B cell (primary cell): ENCODE measurements around the gene DHDDS. TPM values are rescaled to one million over a fixed set of nuclear protein-coding genes. Genes with fewer than 3 reads are reported as not detected.
"Not testable (repeated sequence)": the region's sequence is repeated elsewhere in the genome, so short reads cannot be mapped to it uniquely, and the experiment has no call there.

ENCODE experiments used
- ATAC-seq: fragments of 200-7000 bp; cut with Tn5 transposase; one replicate; pipeline ENCODE4 v1.10.0; 2021; ENCODE audit warnings: low read depth, mild to moderate bottlenecking, moderate number of reproducible peaks, moderate library complexity
- CTCF ChIA-PET: fragments of 350-600 bp; sonication (Branson Sonifier 250); formaldehyde crosslinking; loops from one replicate; lab custom pipeline; 2021; ENCODE audit warnings: antibody characterized with exemption, inconsistent platforms; lab: Charles Lee
- POLR2A ChIA-PET: fragments of 350-600 bp; sonication (Branson Sonifier 250); formaldehyde crosslinking; loops from one replicate; lab custom pipeline; 2021; ENCODE audit warnings: antibody characterized with exemption; lab: Charles Lee
- DNase-seq: peaks from one replicate; pipeline ENCODE4 v3.0.0; 2013
- H2AFZ ChIP-seq: 2 replicates; pipeline ENCODE4 v1.6.1; 2012; ENCODE audit warnings: mild to moderate bottlenecking, low read depth, low read length; ENCODE audit not compliant: insufficient read depth, poor library complexity, severe bottlenecking
- H3K27ac ChIP-seq, 2 donors: 1 replicate in 1 of 2; 2 replicates in 1 of 2; pipeline ENCODE4 v1.5.1; 2012 to 2013; ENCODE audit warnings: low read length in 2 of 2, mild to moderate bottlenecking in 2 of 2, moderate library complexity in 1 of 2
- H3K27me3 ChIP-seq, 4 experiments: fragments of 200-600 bp in 1 of 4; sonication (generic) in 1 of 4; replicated peaks in 1 of 4; 1 replicate in 2 of 4; 2 replicates in 2 of 4; pipeline versions ENCODE4 v1.6.1 to v1.7.0; 2013 to 2016; ENCODE audit warnings: low read length in 3 of 4, mild to moderate bottlenecking in 2 of 4, mixed read lengths in 1 of 4, moderate library complexity in 1 of 4; ENCODE audit not compliant: insufficient read depth in 4 of 4, control insufficient read depth in 3 of 4; ENCODE audit errors: control extremely low read depth in 1 of 4
- H3K36me3 ChIP-seq, 2 experiments: replicated peaks in 1 of 2; 1 replicate in 1 of 2; 2 replicates in 1 of 2; pipeline versions ENCODE4 v1.6.1 to v1.7.1; 2013; ENCODE audit warnings: low read length in 1 of 2; ENCODE audit not compliant: insufficient read depth in 2 of 2, control insufficient read depth in 1 of 2; ENCODE audit errors: control extremely low read depth in 1 of 2, extremely low read depth in 1 of 2
- H3K4me1 ChIP-seq, 2 donors: fragments of 200-600 bp in 1 of 2; sonication (generic) in 1 of 2; 1 replicate in 1 of 2; 2 replicates in 1 of 2; pipeline versions ENCODE4 v1.5.1 to v1.6.1; 2013 to 2017; ENCODE audit warnings: low read length in 2 of 2; ENCODE audit not compliant: control insufficient read depth in 2 of 2, insufficient read depth in 2 of 2
- H3K4me2 ChIP-seq: replicated peaks from 2 replicates; pipeline ENCODE3; 2012; ENCODE audit warnings: mild to moderate bottlenecking, low read depth, low read length; ENCODE audit not compliant: poor library complexity, severe bottlenecking
- H3K4me3 ChIP-seq, 5 experiments: fragments of 200-600 bp in 1 of 5; sonication (generic) in 1 of 5; 1 replicate in 3 of 5; 2 replicates in 2 of 5; pipeline versions ENCODE4 v1.5.1 to v1.7.0; 2011 to 2016; ENCODE audit warnings: low read length in 4 of 5, mild to moderate bottlenecking in 4 of 5, low read depth in 2 of 5, control low read depth in 1 of 5, moderate library complexity in 1 of 5; ENCODE audit not compliant: insufficient read depth in 1 of 5; ENCODE audit errors: control extremely low read depth in 1 of 5, extremely low read depth in 1 of 5
- H3K79me2 ChIP-seq: fragments of 200-600 bp; sonication (generic); one replicate; pipeline ENCODE4 v1.6.0; 2016; ENCODE audit warnings: low read length; ENCODE audit not compliant: control insufficient read depth, insufficient read depth
- H3K9ac ChIP-seq: fragments of 200-600 bp; sonication (generic); 2 replicates; pipeline ENCODE4 v1.6.1; 2017; ENCODE audit warnings: mild to moderate bottlenecking, low read length, moderate library complexity
- H3K9me3 ChIP-seq, 3 donors: one replicate each; pipeline versions ENCODE4 v1.6.1 to v1.7.1; 2013; ENCODE audit warnings: low read length in 2 of 3; ENCODE audit not compliant: control insufficient read depth in 2 of 3, insufficient read depth in 1 of 3; ENCODE audit errors: control extremely low read depth in 1 of 3
- H4K20me1 ChIP-seq: 2 replicates; pipeline ENCODE4 v1.6.0; 2012; ENCODE audit warnings: mild to moderate bottlenecking, low read length; ENCODE audit not compliant: insufficient read depth, control insufficient read depth, poor library complexity, severe bottlenecking
- H3K27ac Mint-ChIP-seq: one replicate; pipeline ENCODE4 v1.8.0; 2021; ENCODE audit warnings: mixed read lengths
- H3K27me3 Mint-ChIP-seq: one replicate; pipeline ENCODE4 v1.8.0; 2021; ENCODE audit warnings: mixed read lengths
- H3K4me1 Mint-ChIP-seq: one replicate; pipeline ENCODE4 v1.8.0; 2021; ENCODE audit warnings: mixed read lengths
- H3K4me3 Mint-ChIP-seq: one replicate; pipeline ENCODE4 v1.8.0; 2021; ENCODE audit warnings: mixed read lengths
- H3K9me3 Mint-ChIP-seq: one replicate; pipeline ENCODE4 v1.8.0; 2022; ENCODE audit warnings: mixed read lengths; ENCODE audit not compliant: insufficient read depth
- EZH2 ChIP-seq: IDR thresholded peaks from 2 replicates; pipeline ENCODE4 v1.6.1; 2012; ENCODE audit warnings: borderline replicate concordance, low read depth, mild to moderate bottlenecking, moderate library complexity, low read length; ENCODE audit not compliant: insufficient read depth, poor library complexity, severe bottlenecking
- WGBS: methylation state at CpG from one replicate; pipeline ENCODE4 v1.1.5; 2013; ENCODE audit warnings: missing lambda C conversion rate; ENCODE audit not compliant: insufficient coverage; 5-methylcytosine and 5-hydroxymethylcytosine counted together
- intact Hi-C: fragments of 100-400 bp; cut with micrococcal nuclease; formaldehyde crosslinking; loops from one replicate; pipeline ENCODE4 v1.10.0; 2022
- polyA plus RNA-seq: library from polyadenylated mRNA; depleted of rRNA; stranded (reverse); fragments of >200 nt; gene quantifications from 2 replicates; pipeline ENCODE4 v1.2.3, GENCODE V29; 2012
- total RNA-seq, 2 donors: library from RNA; stranded (reverse); fragments of 120-200 nt in 1 of 2; gene quantifications; 1 replicate in 1 of 2; 2 replicates in 1 of 2; pipeline versions ENCODE4 v1.2.3 to v1.2.4, GENCODE V29; 2013 to 2022
- TF ChIP-seq, protein P1 (sequence below): fragments of 200-600 bp; IDR thresholded peaks from one replicate; pipeline ENCODE4 v1.8.0; 2022; ENCODE audit warnings: antibody characterized with exemption, mild to moderate bottlenecking

Gene DHDDS
- total and polyA plus RNA-seq, 2 donors (not counting 1 experiment from before 2014, with no cell fraction given), result 20.4 to 54.2 TPM

GRCh38 chr1:26498894-26499293 lies 66.8 kb downstream of the DHDDS start:
- no peak overlapping the region for H3K4me3 ChIP-seq
- no peak overlapping the region for H2AFZ ChIP-seq
- H3K27ac ChIP-seq, result no peak overlapping the region
- H3K27ac Mint-ChIP-seq, result peak overlapping the region; percentile 83
- ChIA-PET CTCF (interaction anchor here (0.7 to 4.3 kb wide), 6 partner anchors 34 to 327 kb away, joined by 3 to 37 read pairs (median 5); partner anchors contain the start of gene PIGV), POLR2A (no interaction called here)
- DNase-seq, result no peak
- H3K27me3 Mint-ChIP-seq, result no peaks in the 10 kb centered on the region
- no peak overlapping the region for H3K4me2 ChIP-seq
- no peaks in the 10 kb centered on the region for H3K36me3 ChIP-seq
- H3K79me2 ChIP-seq, result no peaks in the 10 kb centered on the region
- ATAC-seq, result no peak
- peaks cover 7 to 19% of the 10 kb centered on the region in 2 donors for H3K4me1 ChIP-seq
- peaks cover 8% of the 10 kb centered on the region for H3K4me1 Mint-ChIP-seq
- intact Hi-C loops, result no loop called here
- TF ChIP-seq EZH2, result no peak
- TF ChIP-seq, protein P1, sequence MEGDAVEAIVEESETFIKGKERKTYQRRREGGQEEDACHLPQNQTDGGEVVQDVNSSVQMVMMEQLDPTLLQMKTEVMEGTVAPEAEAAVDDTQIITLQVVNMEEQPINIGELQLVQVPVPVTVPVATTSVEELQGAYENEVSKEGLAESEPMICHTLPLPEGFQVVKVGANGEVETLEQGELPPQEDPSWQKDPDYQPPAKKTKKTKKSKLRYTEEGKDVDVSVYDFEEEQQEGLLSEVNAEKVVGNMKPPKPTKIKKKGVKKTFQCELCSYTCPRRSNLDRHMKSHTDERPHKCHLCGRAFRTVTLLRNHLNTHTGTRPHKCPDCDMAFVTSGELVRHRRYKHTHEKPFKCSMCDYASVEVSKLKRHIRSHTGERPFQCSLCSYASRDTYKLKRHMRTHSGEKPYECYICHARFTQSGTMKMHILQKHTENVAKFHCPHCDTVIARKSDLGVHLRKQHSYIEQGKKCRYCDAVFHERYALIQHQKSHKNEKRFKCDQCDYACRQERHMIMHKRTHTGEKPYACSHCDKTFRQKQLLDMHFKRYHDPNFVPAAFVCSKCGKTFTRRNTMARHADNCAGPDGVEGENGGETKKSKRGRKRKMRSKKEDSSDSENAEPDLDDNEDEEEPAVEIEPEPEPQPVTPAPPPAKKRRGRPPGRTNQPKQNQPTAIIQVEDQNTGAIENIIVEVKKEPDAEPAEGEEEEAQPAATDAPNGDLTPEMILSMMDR, result no peak
- no peaks in the 10 kb centered on the region for H3K27me3 ChIP-seq
- no peaks in the 10 kb centered on the region for H3K9me3 ChIP-seq
- no peaks in the 10 kb centered on the region for H3K9me3 Mint-ChIP-seq
- H3K4me3 Mint-ChIP-seq, result peak overlapping the region; percentile 55
- WGBS, result 87% methylated on average over 5 of the region's 7 CpGs
- no peak overlapping the region for H3K9ac ChIP-seq
- H4K20me1 ChIP-seq, result no peaks in the 10 kb centered on the region

DNA sequence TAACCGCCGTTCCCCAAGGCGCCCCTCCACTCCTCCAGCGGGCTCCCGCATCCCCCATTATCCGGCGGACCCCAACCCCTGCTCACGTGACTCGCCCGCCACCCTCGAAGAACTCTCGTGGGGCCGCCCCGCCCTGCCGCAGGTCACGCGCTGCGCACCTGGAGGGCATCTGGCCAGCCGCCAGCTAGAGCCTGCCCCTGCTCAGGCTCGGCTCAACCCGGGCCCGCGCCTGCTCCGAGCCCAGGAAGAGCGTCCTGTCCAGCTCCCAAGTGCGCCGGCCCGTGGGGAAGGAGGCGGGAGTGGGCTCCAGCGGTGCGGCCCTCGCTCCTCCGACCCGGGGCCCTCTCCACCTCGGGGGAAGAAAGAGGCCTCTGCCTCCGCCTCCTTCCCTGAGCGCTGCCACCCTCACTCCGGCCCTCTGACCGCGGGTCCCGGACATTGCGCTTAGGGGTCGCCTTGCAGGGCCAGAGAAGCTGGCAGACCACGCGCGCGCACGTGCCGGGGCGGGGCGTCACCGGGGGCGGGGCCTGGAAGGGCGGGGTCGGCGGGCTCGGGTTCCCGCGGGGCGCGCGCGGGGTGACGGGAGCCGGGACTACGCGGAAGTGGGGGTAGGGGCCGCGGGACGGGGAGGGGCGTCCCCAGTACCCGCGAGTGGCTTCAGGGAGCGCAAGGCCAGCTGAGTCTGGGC lies 68.5 kb downstream of the DHDDS start:
- ATAC-seq (peak; percentile 75), DNase-seq (peak; percentile 96)
- CTCF ChIA-PET, result interaction anchor here (0.7 to 4.3 kb wide), 29 partner anchors 10 to 365 kb away, joined by 3 to 39 read pairs (median 6); partner anchors contain the start of genes DHDDS, HMGN2, PIGV and RPS6KA1
- no peaks in the 10 kb centered on the region for H3K9me3 ChIP-seq
- intact Hi-C loops, result loop anchor here (1.0 to 10.0 kb wide), 8 partner anchors 27 to 289 kb away; partner anchors contain the start of genes ARID1A, DHDDS and RPS6KA1
- H3K27me3 ChIP-seq, result no peaks in the 10 kb centered on the region
- peaks cover 8% of the 10 kb centered on the region for H3K4me1 Mint-ChIP-seq
- POLR2A ChIA-PET, result interaction anchor here (0.5 to 2.9 kb wide), 18 partner anchors 11 to 1828 kb away, joined by 3 to 39 read pairs (median 4); partner anchors contain the start of genes DHDDS, HMGN2, MED18 and PIGV
- H3K79me2 ChIP-seq, result no peaks in the 10 kb centered on the region
- peak overlapping the region; percentile 98 for H3K27ac Mint-ChIP-seq
- peak overlapping the region; percentile 91 for H3K4me3 Mint-ChIP-seq
- TF ChIP-seq EZH2, result no peak
- TF ChIP-seq, protein P1, result peak; percentile 44
- H3K36me3 ChIP-seq, result no peaks in the 10 kb centered on the region
- no peaks in the 10 kb centered on the region for H4K20me1 ChIP-seq
- peak overlapping the region; percentile 100 for H3K27ac ChIP-seq
- H3K4me2 ChIP-seq, result peak overlapping the region; percentile 96
- no peaks in the 10 kb centered on the region for H3K9me3 Mint-ChIP-seq
- H3K4me1 ChIP-seq, result peaks cover 7 to 19% of the 10 kb centered on the region in 2 donors
- H3K27me3 Mint-ChIP-seq, result no peaks in the 10 kb centered on the region
- peak overlapping the region; percentile 77 for H3K9ac ChIP-seq
- H2AFZ ChIP-seq, result peak overlapping the region; percentile 76
- WGBS, result under 1% methylated on average over 74 of the region's 74 CpGs
- peak overlapping the region in 4 of 5 experiments; percentile 74 to 93 (median 88) for H3K4me3 ChIP-seq

DNA sequence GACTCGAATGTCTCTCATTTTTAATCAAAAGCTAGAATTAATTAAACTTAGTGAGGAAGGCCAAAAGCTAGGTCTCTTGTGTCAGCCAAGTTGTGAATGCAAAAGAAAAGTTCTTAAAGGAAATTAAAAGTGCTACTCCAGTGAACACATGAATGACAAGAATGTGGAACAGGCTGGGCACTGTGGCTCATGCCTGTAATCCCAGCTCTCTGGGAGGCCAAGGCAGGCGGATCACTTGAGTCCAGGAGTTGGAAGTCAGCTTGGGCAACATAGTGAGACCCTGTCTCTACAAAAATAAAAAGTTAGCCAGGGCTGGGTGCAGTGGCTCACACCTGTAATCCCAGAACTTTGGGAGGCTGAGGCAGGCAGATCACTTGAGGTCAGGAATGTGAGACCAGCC lies 78.6 kb downstream of the DHDDS start:
- H3K4me3 Mint-ChIP-seq, H3K27ac ChIP-seq, H3K4me1 ChIP-seq, H3K27ac Mint-ChIP-seq, H3K27me3 ChIP-seq, intact Hi-C loops, H3K9ac ChIP-seq, H3K4me3 ChIP-seq, H3K4me1 Mint-ChIP-seq, H4K20me1 ChIP-seq, H3K27me3 Mint-ChIP-seq, H2AFZ ChIP-seq, H3K79me2 ChIP-seq, H3K9me3 Mint-ChIP-seq, ATAC-seq, H3K36me3 ChIP-seq, H3K9me3 ChIP-seq, H3K4me2 ChIP-seq, DNase-seq: not testable (repeated sequence)
- ChIA-PET CTCF (interaction anchor here (0.7 to 0.9 kb wide), 2 partner anchors 9 to 131 kb away, joined by 4 read pairs; no protein-coding TSS in a partner anchor), POLR2A (interaction anchor here (0.6 to 0.7 kb wide), 2 partner anchors 19 to 181 kb away, joined by 5 to 11 read pairs; no protein-coding TSS in a partner anchor)
- WGBS, result 100% methylated on average over 1 of the region's 2 CpGs
